Ecto neural progenitor cell (in vitro differentiated cells): ENCODE data around the gene HDGF.
A peak's percentile ranks its signal among the peaks of the same experiment; 100 is the strongest.

Experiments used
- DNase-seq: peaks from one replicate; pipeline ENCODE4 v3.0.0-alpha.2; 2018; ENCODE audit warnings: low spot score

The HDGF gene

GRCh38 chr1:156725683-156726280 lies 25.7 kb downstream of the HDGF start:
- peak; percentile 93 for DNase-seq

- DNase-seq: no peak
Measured at GRCh38 chr1:156721535-156721934, 29.9 kb downstream of the HDGF start.

- no peak for DNase-seq
Measured at GRCh38 chr1:156721131-156721530, 30.3 kb downstream of the HDGF start.

GRCh38 chr1:156717351-156717750 lies 34.1 kb downstream of the HDGF start:
- no peak for DNase-seq

- no peak for DNase-seq
Measured at GRCh38 chr1:156714830-156715229, 36.6 kb downstream of the HDGF start.

GRCh38 chr1:156712626-156713025 lies 38.8 kb downstream of the HDGF start:
- no peak for DNase-seq

- no peak for DNase-seq
Measured at GRCh38 chr1:156711011-156711817, 40.3 kb downstream of the HDGF start.

- DNase-seq: no peak
Measured at GRCh38 chr1:156709757-156710489, 41.6 kb downstream of the HDGF start.

GRCh38 chr1:156709031-156709430 lies 42.4 kb downstream of the HDGF start:
- no peak for DNase-seq

GRCh38 chr1:156708218-156708661 lies 43.2 kb downstream of the HDGF start:
- DNase-seq: peak; percentile 68

- peak; percentile 79 for DNase-seq
Measured at GRCh38 chr1:156707417-156708217, 43.9 kb downstream of the HDGF start.

- peak; percentile 90 for DNase-seq
Measured at GRCh38 chr1:156706657-156707416, 44.6 kb downstream of the HDGF start.

- peak; percentile 95 for DNase-seq
Measured at GRCh38 chr1:156705918-156706656, 45.4 kb downstream of the HDGF start.

GRCh38 chr1:156705321-156705917 lies 46.1 kb downstream of the HDGF start, which contains the start of gene CRABP2:
TSS of gene CRABP2 (minus strand) at chr1:156705583. CDS start at chr1:156705446, 137 bp downstream.
- DNase-seq: no peak

- no peak for DNase-seq
Measured at GRCh38 chr1:156704930-156705320, 46.5 kb downstream of the HDGF start.

GRCh38 chr1:156704166-156704711 lies 47.2 kb downstream of the HDGF start:
- no peak for DNase-seq

GRCh38 chr1:156703741-156704140 lies 47.7 kb downstream of the HDGF start:
- peak; percentile 72 for DNase-seq

GRCh38 chr1:156703336-156703735 lies 48.1 kb downstream of the HDGF start:
- DNase-seq: no peak

GRCh38 chr1:156700736-156701531 lies 50.5 kb downstream of the HDGF start:
- DNase-seq: no peak
